Breast epithelium (tissue), 3 donors: ENCODE results near the gene ATRNL1.

Experiments used
- CTCF ChIP-seq, 3 donors: fragments of 450-650 bp; IDR thresholded peaks; one replicate each; pipeline ENCODE4 v1.5.1; 2016 to 2017; ENCODE audit warnings: antibody characterized with exemption in 3 of 3, mild to moderate bottlenecking in 3 of 3, moderate library complexity in 3 of 3
- POLR2A ChIP-seq: fragments of 450-650 bp; IDR thresholded peaks from one replicate; pipeline ENCODE4 v1.6.1; 2016; ENCODE audit warnings: antibody characterized with exemption, mild to moderate bottlenecking, moderate library complexity
- POLR2AphosphoS5 ChIP-seq, 3 donors: sonication (generic); formaldehyde crosslinking; IDR thresholded peaks; one replicate each; pipeline ENCODE4 v1.6.1; 2017; ENCODE audit warnings: antibody characterized with exemption in 3 of 3

GRCh38 chr10:115903845-115904244 lies 810.7 kb downstream of the ATRNL1 start:
- TF ChIP-seq CTCF (IDR thresholded peaks at IDR 0.05) (no peak), POLR2A (no peak), POLR2AphosphoS5 (IDR thresholded peaks at IDR 0.05) (no peak)
